ENCODE data around the gene HSPA12B.

GRCh38 chr20:3755814-3756480 lies 23.5 kb downstream of the HSPA12B start:
- TF ChIP-seq POLR2AphosphoS5 (IDR thresholded peaks at IDR 0.05) = no peak
- TF ChIP-seq, protein P1, sequence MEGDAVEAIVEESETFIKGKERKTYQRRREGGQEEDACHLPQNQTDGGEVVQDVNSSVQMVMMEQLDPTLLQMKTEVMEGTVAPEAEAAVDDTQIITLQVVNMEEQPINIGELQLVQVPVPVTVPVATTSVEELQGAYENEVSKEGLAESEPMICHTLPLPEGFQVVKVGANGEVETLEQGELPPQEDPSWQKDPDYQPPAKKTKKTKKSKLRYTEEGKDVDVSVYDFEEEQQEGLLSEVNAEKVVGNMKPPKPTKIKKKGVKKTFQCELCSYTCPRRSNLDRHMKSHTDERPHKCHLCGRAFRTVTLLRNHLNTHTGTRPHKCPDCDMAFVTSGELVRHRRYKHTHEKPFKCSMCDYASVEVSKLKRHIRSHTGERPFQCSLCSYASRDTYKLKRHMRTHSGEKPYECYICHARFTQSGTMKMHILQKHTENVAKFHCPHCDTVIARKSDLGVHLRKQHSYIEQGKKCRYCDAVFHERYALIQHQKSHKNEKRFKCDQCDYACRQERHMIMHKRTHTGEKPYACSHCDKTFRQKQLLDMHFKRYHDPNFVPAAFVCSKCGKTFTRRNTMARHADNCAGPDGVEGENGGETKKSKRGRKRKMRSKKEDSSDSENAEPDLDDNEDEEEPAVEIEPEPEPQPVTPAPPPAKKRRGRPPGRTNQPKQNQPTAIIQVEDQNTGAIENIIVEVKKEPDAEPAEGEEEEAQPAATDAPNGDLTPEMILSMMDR (IDR thresholded peaks at IDR 0.05; ENCODE audit: poor library complexity, severe bottlenecking) = no peak
